ENCODE measurements around the gene FBXO17. TPM values are rescaled to one million over a fixed set of nuclear protein-coding genes. Genes with fewer than 3 reads are reported as not detected.

Gene FBXO17
- total RNA-seq, 1 experiment from 2014 or later: 8.1 TPM

DNA sequence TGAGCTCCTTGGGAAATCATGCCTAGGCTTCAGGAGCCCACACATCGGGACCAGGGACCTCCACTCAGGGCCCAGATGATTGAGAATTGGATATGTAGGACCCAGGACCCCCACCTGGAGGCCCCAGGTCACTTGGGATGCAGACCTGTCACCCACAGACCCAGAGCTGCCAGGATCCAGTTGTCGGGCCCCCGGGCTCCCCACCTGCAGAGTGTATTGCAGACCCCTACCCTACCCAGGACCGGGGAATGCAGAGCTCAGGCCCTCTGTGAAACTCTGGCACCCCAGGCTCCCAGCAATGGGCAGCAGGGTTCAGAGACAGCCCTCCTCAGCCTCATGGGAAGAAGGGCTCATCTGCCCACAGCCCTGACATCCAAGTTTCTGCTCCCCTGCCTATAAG is 69.9 kb downstream of the FBXO17 start:
- no peak overlapping the region for H3K4me3 ChIP-seq
- H3K36me3 ChIP-seq (ENCODE audit: low read depth): no peaks in the 10 kb centered on the region
- no peak overlapping the region for H3K4me2 ChIP-seq
- H3K27ac ChIP-seq: no peak overlapping the region
- no TSS peak for BruUV-seq (replicated peaks)
- peaks cover 17% of the 10 kb centered on the region for H3K79me2 ChIP-seq (ENCODE audit: low read depth)
- no peaks in the 10 kb centered on the region for H3K9me2 ChIP-seq (ENCODE audit: insufficient read depth)
- no peaks in the 10 kb centered on the region for H3F3A ChIP-seq (ENCODE audit: insufficient read depth, low read depth)
- POLR2A ChIA-PET (ENCODE audit: unreplicated experiment): interaction anchor here (0.6 kb wide), 1 partner anchor 639 kb away, joined by 4 read pairs; no protein-coding TSS in a partner anchor
- H2AFZ ChIP-seq: no peak overlapping the region
- CTCF ChIA-PET: interaction anchor here (0.7 kb wide), 1 partner anchor 272 kb away, joined by 12 read pairs; no protein-coding TSS in a partner anchor
- 0 out of 2 replicates have a peak, but pooled peaks cover 3% of the 10 kb centered on the region for H3K9me3 ChIP-seq (ENCODE audit: insufficient read depth, low read depth)
- intact Hi-C loops (cut with micrococcal nuclease; ENCODE audit: unreplicated experiment): no loop called here
- TF ChIP-seq, protein P1, sequence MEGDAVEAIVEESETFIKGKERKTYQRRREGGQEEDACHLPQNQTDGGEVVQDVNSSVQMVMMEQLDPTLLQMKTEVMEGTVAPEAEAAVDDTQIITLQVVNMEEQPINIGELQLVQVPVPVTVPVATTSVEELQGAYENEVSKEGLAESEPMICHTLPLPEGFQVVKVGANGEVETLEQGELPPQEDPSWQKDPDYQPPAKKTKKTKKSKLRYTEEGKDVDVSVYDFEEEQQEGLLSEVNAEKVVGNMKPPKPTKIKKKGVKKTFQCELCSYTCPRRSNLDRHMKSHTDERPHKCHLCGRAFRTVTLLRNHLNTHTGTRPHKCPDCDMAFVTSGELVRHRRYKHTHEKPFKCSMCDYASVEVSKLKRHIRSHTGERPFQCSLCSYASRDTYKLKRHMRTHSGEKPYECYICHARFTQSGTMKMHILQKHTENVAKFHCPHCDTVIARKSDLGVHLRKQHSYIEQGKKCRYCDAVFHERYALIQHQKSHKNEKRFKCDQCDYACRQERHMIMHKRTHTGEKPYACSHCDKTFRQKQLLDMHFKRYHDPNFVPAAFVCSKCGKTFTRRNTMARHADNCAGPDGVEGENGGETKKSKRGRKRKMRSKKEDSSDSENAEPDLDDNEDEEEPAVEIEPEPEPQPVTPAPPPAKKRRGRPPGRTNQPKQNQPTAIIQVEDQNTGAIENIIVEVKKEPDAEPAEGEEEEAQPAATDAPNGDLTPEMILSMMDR (conservative IDR thresholded peaks at IDR 0.05): no peak
- no peak for TF ChIP-seq EZH2 (IDR thresholded peaks at IDR 0.05; ENCODE audit: low read depth)
- no peaks in the 10 kb centered on the region for H3K27me3 ChIP-seq (ENCODE audit: insufficient read depth, low read depth)
- no peaks in the 10 kb centered on the region for H4K20me1 ChIP-seq (ENCODE audit: insufficient read depth)
- H3K4me1 ChIP-seq (replicated peaks; ENCODE audit: insufficient read depth): peaks cover 7% of the 10 kb centered on the region
- no peak for DNase-seq

DNA sequence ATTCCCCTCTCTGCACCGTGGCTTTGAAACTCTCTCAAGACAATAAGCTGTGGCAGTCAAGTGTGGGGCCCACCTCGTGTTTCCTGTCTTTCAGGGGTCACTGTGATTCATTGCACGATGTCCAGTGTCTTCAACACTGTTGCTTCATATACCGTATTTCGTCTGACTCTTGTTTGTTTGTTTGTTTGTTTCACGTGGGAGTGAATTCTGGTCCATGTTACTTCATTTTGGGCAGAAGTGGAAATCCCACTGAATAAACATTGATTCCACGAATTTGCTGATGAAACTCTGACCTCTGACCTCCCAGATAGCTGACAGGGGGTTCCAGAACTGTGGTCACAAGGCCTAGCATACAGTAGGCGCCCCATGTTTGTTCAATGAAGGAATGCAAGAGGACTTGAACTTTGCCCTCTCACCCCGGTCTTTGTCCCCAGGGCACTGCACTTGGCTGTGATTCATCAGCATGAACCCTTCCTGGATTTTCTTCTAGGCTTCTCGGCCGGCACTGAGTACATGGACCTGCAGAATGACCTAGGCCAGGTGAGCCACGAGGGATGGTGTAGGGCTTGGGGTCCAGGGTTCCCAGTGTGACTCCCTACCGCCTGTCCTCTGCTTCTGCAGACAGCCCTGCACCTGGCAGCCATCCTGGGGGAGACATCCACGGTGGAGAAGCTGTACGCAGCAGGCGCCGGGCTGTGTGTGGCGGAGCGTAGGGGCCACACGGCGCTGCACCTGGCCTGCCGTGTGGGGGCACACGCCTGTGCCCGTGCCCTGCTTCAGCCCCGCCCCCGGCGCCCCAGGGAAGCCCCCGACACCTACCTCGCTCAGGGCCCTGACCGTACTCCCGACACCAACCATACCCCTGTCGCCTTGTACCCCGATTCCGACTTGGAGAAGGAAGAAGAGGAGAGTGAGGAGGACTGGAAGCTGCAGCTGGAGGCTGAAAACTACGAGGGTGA is 70.7 kb downstream of the FBXO17 start:
- Histone ChIP-seq H3K4me1 (replicated peaks; ENCODE audit: insufficient read depth) (peaks cover 9% of the 10 kb centered on the region), H2AFZ (no peak overlapping the region), H3K27ac (no peak overlapping the region), H3K36me3 (ENCODE audit: low read depth) (no peaks in the 10 kb centered on the region), H3K79me2 (ENCODE audit: low read depth) (peaks cover 24% of the 10 kb centered on the region), H3K4me3 (no peak overlapping the region), H4K20me1 (ENCODE audit: insufficient read depth) (no peaks in the 10 kb centered on the region), H3K27me3 (ENCODE audit: insufficient read depth, low read depth) (no peaks in the 10 kb centered on the region), H3F3A (ENCODE audit: insufficient read depth, low read depth) (no peaks in the 10 kb centered on the region), H3K4me2 (no peak overlapping the region), H3K9me2 (ENCODE audit: insufficient read depth) (no peaks in the 10 kb centered on the region), H3K9me3 (ENCODE audit: insufficient read depth, low read depth) (0 out of 2 replicates have a peak, but pooled peaks cover 3% of the 10 kb centered on the region)
- no TSS peak for BruUV-seq (replicated peaks)
- TF ChIP-seq, protein P1 (conservative IDR thresholded peaks at IDR 0.05): no peak
- TF ChIP-seq EZH2 (IDR thresholded peaks at IDR 0.05; ENCODE audit: low read depth): no peak
- CTCF ChIA-PET: interaction anchor here (0.6 kb wide), 1 partner anchor 326 kb away, joined by 5 read pairs; no protein-coding TSS in a partner anchor
- POLR2A ChIA-PET (ENCODE audit: unreplicated experiment): no interaction called here
- DNase-seq: no peak
- intact Hi-C loops (cut with micrococcal nuclease; ENCODE audit: unreplicated experiment): no loop called here

DNA sequence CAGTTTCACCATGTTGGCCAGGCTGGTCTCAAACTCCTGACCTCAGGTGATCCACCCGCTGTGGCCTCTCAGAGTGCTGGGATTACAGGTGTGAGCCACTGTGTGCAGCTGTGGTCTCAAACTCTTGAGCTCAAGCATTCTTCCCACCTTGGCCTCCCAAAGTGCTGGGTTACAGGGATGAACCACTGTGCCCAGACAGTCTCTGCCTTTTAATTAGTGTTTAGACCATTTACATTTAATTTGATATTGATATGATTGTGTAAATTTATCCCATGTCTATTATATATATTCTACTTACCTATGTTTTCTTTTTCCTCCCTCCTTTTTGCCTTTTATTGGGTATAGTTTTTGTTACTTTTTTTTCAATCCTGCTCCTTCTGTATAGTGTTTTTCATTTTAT is 73.9 kb downstream of the FBXO17 start:
- no peak overlapping the region for H3K4me2 ChIP-seq
- intact Hi-C loops (cut with micrococcal nuclease; ENCODE audit: unreplicated experiment): no loop called here
- POLR2A ChIA-PET (ENCODE audit: unreplicated experiment): no interaction called here

More for the DNA sequence above, 73.9 kb downstream of the FBXO17 start:
- H3F3A ChIP-seq (ENCODE audit: insufficient read depth, low read depth): no peaks in the 10 kb centered on the region
- no peak overlapping the region for H3K27ac ChIP-seq
- no peaks in the 10 kb centered on the region for H3K9me2 ChIP-seq (ENCODE audit: insufficient read depth)
- TF ChIP-seq EZH2 (IDR thresholded peaks at IDR 0.05; ENCODE audit: low read depth): no peak
- TF ChIP-seq, protein P1 (conservative IDR thresholded peaks at IDR 0.05): no peak
- H3K4me3 ChIP-seq: no peak overlapping the region
- CTCF ChIA-PET: interaction anchor here (0.6 kb wide), 1 partner anchor 1411 kb away, joined by 3 read pairs; no protein-coding TSS in a partner anchor
- 0 out of 2 replicates have a peak, but pooled peaks cover 3% of the 10 kb centered on the region for H3K9me3 ChIP-seq (ENCODE audit: insufficient read depth, low read depth)
- H3K36me3 ChIP-seq (ENCODE audit: low read depth): no peaks in the 10 kb centered on the region
- H3K79me2 ChIP-seq (ENCODE audit: low read depth): peaks cover 24% of the 10 kb centered on the region
- no peak overlapping the region for H2AFZ ChIP-seq
- DNase-seq: no peak
- BruUV-seq (replicated peaks): no TSS peak
- no peaks in the 10 kb centered on the region for H4K20me1 ChIP-seq (ENCODE audit: insufficient read depth)
- H3K27me3 ChIP-seq (ENCODE audit: insufficient read depth, low read depth): no peaks in the 10 kb centered on the region
- H3K4me1 ChIP-seq (replicated peaks; ENCODE audit: insufficient read depth): peaks cover 16% of the 10 kb centered on the region
